HK-2 (cell line): ENCODE data around the gene LITAFD.
A peak's percentile ranks its signal among the peaks of the same experiment; 100 is the strongest.
"Not testable (repeated sequence)": the region's sequence is repeated elsewhere in the genome, so short reads cannot be mapped to it uniquely, and the experiment has no call there.

Source experiments
- DNase-seq: peaks from one replicate; pipeline ENCODE4 v3.0.0-alpha.2; 2018; ENCODE audit not compliant: unreplicated experiment

Gene LITAFD

GRCh38 chr16:8855972-8856371 lies 26.2 kb upstream of the LITAFD start:
- no peak for DNase-seq

- DNase-seq, result no peak
Measured at GRCh38 chr16:8858994-8859912, 22.9 kb upstream of the LITAFD start.

GRCh38 chr16:8859913-8860881 lies 22.0 kb upstream of the LITAFD start:
- no peak for DNase-seq

DNA sequence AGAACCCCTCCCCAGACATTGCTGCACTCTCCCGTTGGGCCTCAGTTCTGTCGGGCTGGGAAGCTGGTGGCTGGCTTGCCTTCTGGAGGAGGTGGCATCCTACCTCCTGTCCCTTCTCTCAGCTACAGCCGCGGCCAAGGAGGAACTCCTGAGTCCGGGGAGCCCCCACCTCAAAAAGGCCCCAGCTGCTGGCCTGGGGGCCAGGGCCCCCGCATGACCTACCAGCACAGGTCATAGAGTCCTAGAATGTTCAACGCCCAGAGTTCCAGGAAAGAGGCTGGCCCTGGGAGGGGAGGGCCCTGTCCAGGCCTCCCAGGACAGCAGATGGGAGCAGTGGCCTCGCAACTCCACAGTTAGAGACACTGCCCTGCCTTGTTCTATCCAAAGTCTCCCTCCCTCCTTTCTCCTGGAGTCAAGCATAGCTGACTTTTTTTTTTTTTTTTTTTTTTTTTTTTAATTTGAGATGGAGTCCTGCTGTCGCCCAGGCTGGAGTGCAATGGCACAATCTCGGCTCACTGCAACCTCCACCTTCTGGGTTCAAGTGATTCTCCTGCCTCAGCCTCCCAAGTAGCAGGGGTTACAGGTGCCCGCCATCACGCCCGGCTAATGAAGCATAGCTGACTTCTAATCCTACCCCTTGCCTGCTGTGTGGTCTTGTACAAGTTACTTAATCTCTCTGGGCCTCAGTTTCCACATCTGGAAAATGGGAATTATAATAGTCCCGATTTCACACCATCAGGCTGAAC lies 20.4 kb upstream of the LITAFD start:
- no peak for DNase-seq

GRCh38 chr16:8862309-8863130 lies 19.6 kb upstream of the LITAFD start:
- DNase-seq, result no peak

DNA sequence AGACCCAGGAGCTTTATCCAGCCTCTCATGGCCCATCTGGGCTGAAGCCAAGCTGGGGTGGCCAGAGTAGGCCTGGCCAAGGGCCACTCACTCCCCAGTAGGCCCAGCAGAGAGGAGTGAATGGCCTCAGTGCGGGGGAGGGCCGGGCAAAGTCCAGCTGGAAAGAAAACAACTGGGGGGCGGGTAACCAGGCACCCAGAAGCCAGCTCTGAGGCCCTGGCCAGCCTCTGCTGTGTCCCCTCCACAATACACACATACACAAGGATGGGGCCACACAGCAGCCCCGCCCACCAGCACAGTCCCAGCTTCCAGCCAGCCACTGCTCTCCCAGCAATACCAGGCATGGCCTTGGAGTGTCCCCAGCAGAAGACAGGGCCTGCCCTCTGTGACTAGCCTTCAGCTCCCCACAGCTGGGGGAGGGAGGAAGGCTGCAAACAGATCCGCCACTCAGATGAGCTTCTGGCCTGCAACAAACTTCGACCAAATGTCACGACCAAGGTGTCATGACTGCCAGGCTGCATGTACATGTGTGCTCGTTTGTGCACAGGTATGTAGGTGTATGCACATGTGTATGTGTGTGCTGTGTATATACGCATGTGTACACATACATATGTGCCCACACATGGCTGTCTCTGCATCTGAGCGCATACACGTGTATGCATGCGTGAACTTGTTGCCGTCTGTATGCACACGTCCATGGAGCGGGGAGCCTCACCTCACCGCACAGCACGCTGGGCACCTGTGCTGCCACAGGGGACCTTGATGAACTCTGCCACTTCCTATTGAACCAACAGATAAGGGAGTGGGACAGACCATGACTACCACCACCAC lies 18.3 kb upstream of the LITAFD start:
- DNase-seq, result no peak

DNA sequence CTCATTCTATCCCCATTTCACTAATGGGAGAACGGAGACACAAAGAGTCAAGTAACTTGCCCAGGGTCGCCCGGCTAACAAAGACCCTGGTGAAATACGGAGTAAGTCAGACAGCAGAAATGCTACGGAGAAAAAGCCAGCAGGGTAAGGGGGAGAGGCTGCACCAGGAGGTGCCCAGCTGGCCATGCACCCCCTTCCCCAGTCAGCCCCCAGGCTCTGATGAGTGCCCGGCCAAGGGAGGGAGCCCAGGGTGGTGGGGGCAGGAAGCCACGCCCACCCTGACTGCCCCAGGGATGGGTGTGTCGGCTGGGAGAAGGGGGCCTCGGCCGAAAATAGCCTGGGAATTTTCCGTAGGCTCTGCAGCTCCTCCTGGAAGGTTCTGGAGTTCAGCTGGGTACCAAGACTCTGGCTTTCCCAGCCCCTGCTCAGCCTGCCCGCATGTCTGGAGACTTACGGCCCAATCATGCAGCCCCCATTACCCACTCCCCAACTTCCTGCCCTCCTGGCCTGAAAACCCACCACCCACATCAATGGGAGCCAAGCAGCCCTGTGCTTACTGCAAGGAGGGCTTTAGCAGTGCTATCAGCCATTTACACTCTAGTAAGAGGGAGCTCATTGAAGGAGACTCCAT lies 17.6 kb upstream of the LITAFD start:
- no peak for DNase-seq

- no peak for DNase-seq
Measured at GRCh38 chr16:8865145-8865882, 16.8 kb upstream of the LITAFD start.

DNA sequence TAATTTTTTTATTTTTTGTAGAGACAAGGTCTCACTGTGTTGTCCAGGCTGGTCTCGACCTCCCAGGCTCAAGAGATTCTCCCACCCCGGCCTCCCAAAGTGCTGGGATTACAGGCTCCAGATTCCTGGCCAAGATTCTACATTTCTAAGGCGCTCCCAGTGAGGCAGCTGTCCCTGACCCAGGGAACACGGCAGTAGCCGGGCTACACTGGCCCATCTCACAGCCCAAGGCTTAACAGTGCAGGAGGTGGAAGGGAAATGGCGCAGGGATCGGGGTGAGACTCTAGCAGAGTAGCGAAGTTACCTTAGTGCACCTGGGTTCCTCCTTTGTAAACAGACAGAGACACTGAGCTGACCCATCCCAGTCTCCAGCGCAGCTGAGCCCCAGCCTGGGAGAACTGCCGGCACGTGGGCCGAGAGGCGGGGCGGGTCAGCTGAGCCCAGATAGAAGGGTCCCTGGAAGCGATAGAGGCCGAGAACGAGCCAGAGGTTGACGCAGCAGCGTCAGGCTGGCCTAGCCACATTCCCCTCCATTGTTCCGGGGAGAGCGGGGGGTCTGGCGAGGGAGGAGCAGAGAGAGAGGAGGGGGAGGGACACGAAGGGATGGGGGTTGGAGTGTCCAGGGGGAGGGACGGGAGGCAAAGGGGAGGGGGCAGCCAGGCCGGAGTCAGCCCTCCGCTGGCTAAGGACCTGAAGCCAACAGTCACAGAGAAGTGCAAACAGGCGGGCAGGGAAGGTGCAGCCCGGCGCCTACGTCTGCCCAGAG lies 15.8 kb upstream of the LITAFD start:
- no peak for DNase-seq

DNA sequence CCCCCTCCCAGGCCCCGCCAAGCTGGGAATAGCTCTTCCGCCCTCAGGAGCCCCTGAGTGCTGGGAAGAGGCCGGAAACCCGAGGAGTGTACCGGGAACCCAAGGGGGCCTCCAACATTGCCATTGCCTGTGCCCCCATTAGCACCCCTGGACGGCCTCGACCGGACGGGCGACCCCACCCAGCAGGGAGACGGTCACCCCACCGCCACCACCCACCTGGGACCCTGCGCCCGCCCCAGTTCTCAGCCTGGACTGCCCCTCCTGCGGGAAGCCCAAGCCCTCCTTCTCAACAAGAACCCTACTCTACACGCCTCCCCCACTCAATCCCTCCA lies 15.3 kb upstream of the LITAFD start:
- DNase-seq, result no peak

GRCh38 chr16:8867216-8867931 lies 14.8 kb upstream of the LITAFD start:
- DNase-seq, result no peak

DNA sequence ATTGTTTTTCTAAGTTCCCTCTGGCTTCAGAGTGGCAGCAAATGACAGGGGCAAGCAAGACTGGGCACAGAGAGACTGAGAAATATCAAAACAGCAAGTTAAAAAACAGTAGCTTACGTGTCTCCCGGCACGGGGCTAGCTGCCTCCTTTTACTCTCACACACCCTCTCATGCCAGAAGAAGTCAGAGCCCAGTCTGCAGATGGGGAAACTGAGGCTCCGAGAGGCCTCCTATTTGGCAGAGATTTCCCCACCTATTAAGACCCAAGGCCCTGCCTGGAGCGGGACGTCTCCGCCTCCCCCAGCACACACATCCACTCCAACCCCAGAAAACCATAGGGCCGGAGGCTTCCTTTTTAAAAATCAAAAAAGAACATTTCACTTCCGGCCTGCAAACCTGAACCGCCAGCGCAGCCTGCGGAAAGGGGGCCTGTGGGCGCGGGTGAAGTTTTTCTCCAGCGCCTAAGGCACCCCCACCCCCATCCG lies 14.2 kb upstream of the LITAFD start:
- DNase-seq, result no peak

DNA sequence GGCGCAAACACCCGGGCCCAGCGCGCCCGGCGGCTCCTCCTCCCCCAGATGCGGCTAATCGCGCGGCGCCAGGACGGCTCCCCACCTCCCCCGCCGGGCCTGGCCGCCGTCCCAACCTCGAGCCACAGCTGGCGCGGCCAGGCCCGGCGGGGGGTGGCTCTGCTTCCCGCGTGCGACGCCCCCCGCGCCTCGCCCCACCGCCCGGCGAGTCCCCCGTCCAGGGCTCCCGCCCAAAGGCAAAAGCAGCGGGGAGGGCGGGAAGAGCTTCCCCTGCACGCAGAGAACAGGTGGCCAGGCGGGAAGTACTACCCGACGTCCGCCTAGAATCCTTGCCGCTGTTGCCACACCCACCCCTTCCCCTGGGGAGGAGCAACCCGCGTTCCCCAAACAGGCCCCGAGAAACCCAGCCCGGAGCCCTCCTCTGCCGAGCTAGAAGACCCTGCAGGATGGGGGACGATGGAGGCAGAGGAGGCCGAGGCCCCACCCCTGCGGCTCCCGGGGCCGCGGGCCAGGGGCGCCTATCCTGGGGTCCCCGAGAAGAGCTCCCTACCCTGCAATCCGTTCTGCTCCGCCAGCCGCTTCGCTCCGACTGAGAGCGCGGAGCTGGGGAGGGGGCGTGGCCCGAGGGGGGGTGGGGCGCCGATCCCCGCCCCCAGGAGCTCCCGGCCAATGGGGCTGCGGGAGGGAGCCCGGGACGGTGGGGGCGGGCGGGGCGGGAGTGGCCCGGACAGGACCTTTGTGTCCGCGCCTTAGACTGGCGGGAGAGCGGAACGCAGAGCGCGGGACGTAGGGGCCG lies 13.5 kb upstream of the LITAFD start, which contains the start of gene CARHSP1:
Gene CARHSP1 (minus strand): TSS at position 591 of the 796 bp plus-strand sequence. CDS start 9,678 bp downstream, outside the sequence.
- peak; percentile 83 for DNase-seq

DNA sequence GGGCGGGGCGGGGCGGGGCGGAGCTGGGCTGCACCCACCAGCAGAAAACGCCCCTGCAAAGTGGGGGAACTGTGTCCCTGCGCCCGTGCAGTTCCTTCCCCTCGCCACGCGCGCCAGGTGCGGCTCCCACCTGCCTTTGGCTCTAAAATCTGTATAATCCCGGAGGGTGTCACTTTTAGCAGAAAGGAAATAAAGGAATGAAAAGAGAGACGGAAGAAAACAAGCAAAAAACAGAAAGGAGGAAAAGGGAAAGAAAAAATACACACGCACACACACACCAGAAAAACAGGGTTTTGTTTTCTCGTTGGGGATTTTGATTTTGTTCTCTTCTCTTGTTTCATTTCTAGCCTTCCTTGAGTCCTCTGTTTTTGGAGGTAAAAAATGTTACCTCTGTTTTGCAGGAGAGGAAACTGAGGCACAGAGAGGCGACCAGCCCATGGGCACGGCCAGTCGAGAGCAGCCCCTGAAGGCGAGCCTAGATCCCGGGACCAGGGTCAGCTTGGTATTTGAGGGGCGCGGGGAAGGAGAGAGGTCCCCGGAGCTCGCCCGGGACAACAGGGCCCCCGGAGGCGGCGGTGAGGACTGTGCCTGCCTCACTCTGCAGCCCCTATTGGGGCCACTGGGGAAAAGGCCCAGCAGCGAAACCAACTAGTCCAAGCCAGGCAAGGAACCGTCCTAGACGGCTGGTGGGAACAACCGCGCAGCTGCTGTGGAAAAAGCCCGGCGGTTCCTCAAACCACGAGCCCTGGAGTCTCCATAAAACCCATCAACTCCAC lies 12.8 kb upstream of the LITAFD start:
- no peak for DNase-seq

DNA sequence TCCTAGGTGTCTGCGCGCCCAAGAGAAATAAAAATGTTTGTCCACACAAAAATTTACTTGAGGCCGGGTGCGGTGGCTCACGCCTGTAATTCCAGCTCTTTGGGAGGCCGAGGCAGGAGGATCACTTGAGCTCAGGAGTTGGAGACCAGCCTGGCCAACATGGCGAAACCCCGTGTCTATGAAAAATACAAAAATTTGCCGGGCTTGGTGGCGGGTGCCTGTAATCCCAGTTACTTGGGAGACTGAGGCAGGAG lies 12.2 kb upstream of the LITAFD start:
- DNase-seq, result not testable (repeated sequence)

DNA sequence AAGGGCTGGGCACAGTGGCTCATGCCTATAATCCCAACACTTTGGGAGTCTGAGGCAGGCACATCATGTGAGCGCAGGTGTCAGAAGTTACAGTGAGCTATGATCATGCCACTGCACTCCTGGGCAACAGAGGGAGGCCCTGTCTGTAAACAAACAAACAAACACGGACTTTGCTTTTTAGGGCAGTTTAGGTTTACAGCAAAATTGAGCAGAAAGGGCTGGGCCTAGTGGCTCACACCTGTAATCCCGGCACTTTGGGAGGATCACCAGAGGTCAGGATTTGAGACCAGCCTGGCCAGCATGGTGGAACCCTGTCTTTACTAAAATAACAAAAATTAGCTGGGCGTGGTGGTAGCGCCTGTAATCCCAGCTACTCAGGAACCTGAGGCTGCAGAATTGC lies 10.1 kb upstream of the LITAFD start:
- no peak for DNase-seq
